Trophoblast cell (in vitro differentiated cells and primary cell): ENCODE results near the gene TSTD2.
"Not testable (repeated sequence)": the region's sequence is repeated elsewhere in the genome, so short reads cannot be mapped to it uniquely, and the experiment has no call there.

Source experiments
- DNase-seq, 2 donors: peaks; one replicate each; pipeline ENCODE4 v3.0.0-alpha.2; 2016
- H2AFZ ChIP-seq: 2 replicates; pipeline ENCODE4 v1.6.1; 2013; ENCODE audit warnings: low read length, moderate library complexity, mild to moderate bottlenecking; ENCODE audit not compliant: insufficient read depth, poor library complexity
- H2AK5ac ChIP-seq: 2 replicates; pipeline ENCODE4 v1.6.1; 2013; ENCODE audit warnings: mild to moderate bottlenecking, low read length
- H2BK120ac ChIP-seq: 2 replicates; pipeline ENCODE4 v1.6.1; 2013; ENCODE audit warnings: low read length, mild to moderate bottlenecking, moderate library complexity; ENCODE audit not compliant: insufficient read depth, poor library complexity
- H2BK12ac ChIP-seq: 2 replicates; pipeline ENCODE4 v1.6.1; 2013; ENCODE audit warnings: mild to moderate bottlenecking, low read length, moderate library complexity
- H2BK5ac ChIP-seq: 2 replicates; pipeline ENCODE4 v1.6.1; 2013; ENCODE audit warnings: low read length, low read depth, moderate library complexity, mild to moderate bottlenecking; ENCODE audit not compliant: poor library complexity
- H3K14ac ChIP-seq: 2 replicates; pipeline ENCODE4 v1.6.1; 2013; ENCODE audit warnings: mild to moderate bottlenecking, low read length
- H3K18ac ChIP-seq: 2 replicates; pipeline ENCODE4 v1.6.1; 2013; ENCODE audit warnings: mild to moderate bottlenecking, low read length
- H3K23ac ChIP-seq: 2 replicates; pipeline ENCODE4 v1.6.1; 2013; ENCODE audit warnings: low read length
- H3K27ac ChIP-seq: 2 replicates; pipeline ENCODE4 v1.5.1; 2013; ENCODE audit warnings: low read depth, mild to moderate bottlenecking, inconsistent platforms, low read length, moderate library complexity
- H3K27me3 ChIP-seq: 2 replicates; pipeline ENCODE4 v1.6.1; 2013; ENCODE audit warnings: inconsistent platforms, mild to moderate bottlenecking, low read length, moderate library complexity; ENCODE audit not compliant: insufficient read depth
- H3K36me3 ChIP-seq, 2 experiments: 1 replicate in 1 of 2; 2 replicates in 1 of 2; pipeline ENCODE4 v1.6.1; 2013; ENCODE audit warnings: low read length in 2 of 2, mild to moderate bottlenecking in 2 of 2, moderate library complexity in 1 of 2; ENCODE audit not compliant: insufficient read depth in 2 of 2, control insufficient read depth in 1 of 2
- H3K4ac ChIP-seq: 2 replicates; pipeline ENCODE4 v1.6.1; 2013; ENCODE audit warnings: low read depth, mild to moderate bottlenecking, low read length, moderate library complexity
- H3K4me1 ChIP-seq, 2 experiments: 1 replicate in 1 of 2; 2 replicates in 1 of 2; pipeline ENCODE4 v1.6.1; 2013; ENCODE audit warnings: low read length in 2 of 2, mild to moderate bottlenecking in 2 of 2, moderate library complexity in 1 of 2; ENCODE audit not compliant: insufficient read depth in 2 of 2, control insufficient read depth in 1 of 2
- H3K4me2 ChIP-seq: 2 replicates; pipeline ENCODE4 v1.6.1; 2013; ENCODE audit warnings: inconsistent platforms, mild to moderate bottlenecking, low read length, moderate library complexity
- H3K4me3 ChIP-seq: 2 replicates; pipeline ENCODE4 v1.5.1; 2013; ENCODE audit warnings: mild to moderate bottlenecking, low read depth, low read length, inconsistent platforms
- H3K79me1 ChIP-seq: one replicate; pipeline ENCODE4 v1.6.1; 2013; ENCODE audit warnings: low read length
- H3K79me2 ChIP-seq: 2 replicates; pipeline ENCODE4 v1.6.1; 2013; ENCODE audit warnings: low read length, mild to moderate bottlenecking; ENCODE audit not compliant: control insufficient read depth, insufficient read depth, poor library complexity
- H3K9ac ChIP-seq: 2 replicates; pipeline ENCODE4 v1.6.1; 2013; ENCODE audit warnings: mild to moderate bottlenecking, low read length
- H3K9me3 ChIP-seq: 2 replicates; pipeline ENCODE4 v1.6.1; 2013; ENCODE audit warnings: low read depth, mild to moderate bottlenecking, control low read depth, inconsistent platforms, low read length; ENCODE audit not compliant: insufficient read depth
- H4K12ac ChIP-seq: 2 replicates; pipeline ENCODE4 v1.6.1; 2013; ENCODE audit warnings: low read depth, mild to moderate bottlenecking, low read length, moderate library complexity
- H4K8ac ChIP-seq: 2 replicates; pipeline ENCODE4 v1.6.1; 2013; ENCODE audit warnings: low read depth, mild to moderate bottlenecking, low read length, moderate library complexity
- H4K91ac ChIP-seq: one replicate; pipeline ENCODE4 v1.6.1; 2013; ENCODE audit warnings: low read depth, mild to moderate bottlenecking, low read length, moderate library complexity
- WGBS: extraction: QIAGEN DNeasy Blood & Tissue Kit; methylation state at CpG from one replicate; pipeline ENCODE4 v1.1.7; 2013; ENCODE audit warnings: missing lambda C conversion rate; ENCODE audit not compliant: insufficient read length, insufficient coverage; ENCODE audit errors: extremely low coverage; 5-methylcytosine and 5-hydroxymethylcytosine counted together

Gene TSTD2

GRCh38 chr9:97577051-97577450 lies 56.1 kb downstream of the TSTD2 start:
- Histone ChIP-seq H4K8ac (no peak overlapping the region), H4K12ac (no peak overlapping the region), H3K9ac (no peak overlapping the region), H2AFZ (no peak overlapping the region), H3K4me2 (no peak overlapping the region), H3K4me3 (no peak overlapping the region), H3K4ac (no peak overlapping the region), H3K27ac (no peak overlapping the region), H3K4me1 (no peaks in the 10 kb centered on the region), H3K27me3 (no peaks in the 10 kb centered on the region), H2BK12ac (no peak overlapping the region), H2AK5ac (no peak overlapping the region), H3K23ac (no peak overlapping the region), H3K36me3 (no peaks in the 10 kb centered on the region), H2BK5ac (no peak overlapping the region), H3K9me3 (peaks cover 1% of the 10 kb centered on the region), H2BK120ac (no peak overlapping the region), H3K14ac (no peak overlapping the region), H3K79me1 (no peaks in the 10 kb centered on the region), H3K18ac (no peak overlapping the region), H4K91ac (no peak overlapping the region), H3K79me2 (no peaks in the 10 kb centered on the region)
- DNase-seq: no peak
- no CpG with 5 or more reads among the region's 5 CpGs for WGBS

DNA sequence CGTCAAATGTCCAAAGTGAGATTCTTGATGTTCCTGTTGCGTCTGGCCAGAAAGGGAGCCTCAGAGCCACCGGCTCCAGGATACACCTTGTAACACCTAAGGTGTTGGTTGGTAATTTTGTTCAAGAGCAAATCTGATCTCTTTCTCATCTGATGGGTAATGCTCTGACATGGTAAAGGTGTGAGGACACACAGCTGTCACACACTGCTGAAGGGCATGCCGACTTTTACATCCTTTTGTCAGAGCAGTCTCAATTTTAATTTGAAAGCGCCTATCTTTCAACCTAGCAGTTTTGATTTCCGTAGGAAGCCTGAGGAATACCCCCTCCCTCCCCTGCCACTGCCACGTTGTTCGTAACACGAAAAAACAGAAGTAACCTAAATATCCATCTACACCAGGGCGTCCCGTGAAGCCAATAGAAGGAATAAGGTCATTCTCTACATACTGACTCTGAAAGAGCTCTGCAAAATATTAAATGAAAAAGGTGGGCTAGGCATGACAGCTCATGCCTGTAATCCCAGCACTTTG lies 57.4 kb downstream of the TSTD2 start:
- Histone ChIP-seq H2BK120ac (no peak overlapping the region), H3K4me2 (no peak overlapping the region), H3K27ac (no peak overlapping the region), H3K79me1 (no peaks in the 10 kb centered on the region), H2AFZ (no peak overlapping the region), H3K18ac (no peak overlapping the region), H4K91ac (no peak overlapping the region), H3K27me3 (no peaks in the 10 kb centered on the region), H3K4me3 (no peak overlapping the region), H3K79me2 (no peaks in the 10 kb centered on the region), H3K4me1 (no peaks in the 10 kb centered on the region), H4K8ac (no peak overlapping the region), H3K36me3 (no peaks in the 10 kb centered on the region), H3K9me3 (peaks cover 3% of the 10 kb centered on the region), H3K4ac (no peak overlapping the region), H3K9ac (no peak overlapping the region), H2BK5ac (no peak overlapping the region), H2BK12ac (no peak overlapping the region), H4K12ac (no peak overlapping the region), H3K14ac (no peak overlapping the region), H3K23ac (no peak overlapping the region), H2AK5ac (no peak overlapping the region)
- WGBS: no CpG with 5 or more reads among the region's 11 CpGs
- DNase-seq: no peak

DNA sequence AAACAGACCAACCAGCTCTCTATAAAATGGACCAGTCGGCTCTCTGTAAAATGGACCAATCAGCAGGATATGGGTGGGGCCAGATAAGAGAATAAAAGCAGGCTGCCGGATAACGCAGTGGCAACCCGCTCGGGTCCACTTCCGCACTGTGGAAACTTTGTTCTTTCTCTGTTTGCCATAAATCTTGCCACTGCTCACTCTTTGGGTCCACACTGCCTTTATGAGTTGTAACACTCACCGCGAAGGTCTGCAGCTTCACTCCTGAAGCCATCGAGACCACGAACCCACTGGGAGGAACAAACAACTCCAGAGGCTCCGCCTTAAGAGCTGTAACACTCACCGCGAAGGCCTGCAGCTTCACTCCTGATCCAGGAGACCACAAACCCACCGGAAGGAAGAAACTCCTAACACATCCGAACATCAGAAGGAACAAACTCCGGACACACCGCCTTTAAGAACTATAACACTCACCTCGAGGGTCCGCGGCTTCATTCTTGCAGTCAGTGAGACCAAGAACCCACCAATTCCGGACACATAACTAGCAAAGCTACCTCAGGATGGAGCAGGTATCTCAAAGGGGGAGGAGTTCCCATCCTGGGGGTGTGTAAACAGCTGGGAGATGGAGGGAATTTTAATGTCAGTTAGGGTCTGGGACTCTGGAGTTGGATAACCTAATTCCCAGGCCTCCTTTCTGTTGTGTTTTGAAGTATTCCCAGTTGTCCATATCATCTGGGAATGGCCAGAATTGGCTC lies 58.1 kb downstream of the TSTD2 start:
- not testable (repeated sequence) for H2AK5ac ChIP-seq, H3K14ac ChIP-seq, H3K27me3 ChIP-seq, H4K12ac ChIP-seq, H3K79me2 ChIP-seq, H3K36me3 ChIP-seq, H3K79me1 ChIP-seq, H3K23ac ChIP-seq, H4K8ac ChIP-seq, H3K4me3 ChIP-seq, H2BK120ac ChIP-seq, H2BK12ac ChIP-seq, H3K4ac ChIP-seq, DNase-seq, H3K9ac ChIP-seq, H3K18ac ChIP-seq, H2AFZ ChIP-seq, H3K4me2 ChIP-seq, H3K4me1 ChIP-seq, H3K27ac ChIP-seq, H2BK5ac ChIP-seq, H3K9me3 ChIP-seq, H4K91ac ChIP-seq
- no CpG with 5 or more reads among the region's 21 CpGs for WGBS

GRCh38 chr9:97574101-97574571 lies 59.0 kb downstream of the TSTD2 start:
- not testable (repeated sequence) for H3K4me1 ChIP-seq, H2BK12ac ChIP-seq, H3K36me3 ChIP-seq, H3K27me3 ChIP-seq, H2AFZ ChIP-seq, H3K27ac ChIP-seq, DNase-seq, H4K8ac ChIP-seq, H4K12ac ChIP-seq, H2BK5ac ChIP-seq, H3K18ac ChIP-seq, H4K91ac ChIP-seq, H3K14ac ChIP-seq, H3K4ac ChIP-seq, H3K79me2 ChIP-seq, H3K23ac ChIP-seq, H2BK120ac ChIP-seq, H3K9me3 ChIP-seq, H3K4me2 ChIP-seq, H2AK5ac ChIP-seq, H3K4me3 ChIP-seq, H3K9ac ChIP-seq, H3K79me1 ChIP-seq
- no CpG with 5 or more reads among the region's 47 CpGs for WGBS
